Left ventricle myocardium inferior (tissue), 1 donor: ENCODE results near the gene SKIC8. TPM values are rescaled to one million over a fixed set of nuclear protein-coding genes. Genes with fewer than 3 reads are reported as not detected.

Experiments used
- DNase-seq: peaks from one replicate; pipeline ENCODE4 v3.0.0-alpha.2; 2020
- H3K27ac ChIP-seq: fragments of 200-600 bp; replicated peaks from 2 replicates; pipeline ENCODE4 v1.8.0; 2021
- H3K27me3 ChIP-seq: fragments of 200-600 bp; 2 replicates; pipeline ENCODE4 v1.8.0; 2021; ENCODE audit warnings: low read depth
- H3K36me3 ChIP-seq: fragments of 200-600 bp; 2 replicates; pipeline ENCODE4 v1.8.0; 2021
- H3K4me1 ChIP-seq: fragments of 200-600 bp; 2 replicates; pipeline ENCODE4 v1.8.0; 2021
- H3K4me3 ChIP-seq: fragments of 200-600 bp; 2 replicates; pipeline ENCODE4 v1.8.0; 2021; ENCODE audit warnings: mild to moderate bottlenecking, moderate library complexity
- H3K9me3 ChIP-seq: fragments of 200-600 bp; replicated peaks from 2 replicates; pipeline ENCODE4 v1.8.0; 2021
- intact Hi-C: fragments of 100-400 bp; cut with micrococcal nuclease; formaldehyde crosslinking; loops from one replicate; pipeline ENCODE4 v1.11.0; 2022
- total RNA-seq: library from RNA; stranded (reverse); fragmentation: NEBNext Ultra II Directional; extraction: Animal tissue kit (Norgen Biotek cat#: 25700); gene quantifications from one replicate; pipeline ENCODE4 v1.2.1, GENCODE V29; 2021
- TF ChIP-seq, protein P1 (sequence below): fragments of 200-600 bp; IDR thresholded peaks from 2 replicates; pipeline ENCODE4 v1.8.0; 2021; ENCODE audit warnings: antibody characterized with exemption, mild to moderate bottlenecking, borderline replicate concordance
- donor health status: DM: no; HTN: yes; CAD: no; lungs with severe emphysema.

The SKIC8 gene
- total RNA-seq, 1 donor from 2014 or later = 24.6 TPM

DNA sequence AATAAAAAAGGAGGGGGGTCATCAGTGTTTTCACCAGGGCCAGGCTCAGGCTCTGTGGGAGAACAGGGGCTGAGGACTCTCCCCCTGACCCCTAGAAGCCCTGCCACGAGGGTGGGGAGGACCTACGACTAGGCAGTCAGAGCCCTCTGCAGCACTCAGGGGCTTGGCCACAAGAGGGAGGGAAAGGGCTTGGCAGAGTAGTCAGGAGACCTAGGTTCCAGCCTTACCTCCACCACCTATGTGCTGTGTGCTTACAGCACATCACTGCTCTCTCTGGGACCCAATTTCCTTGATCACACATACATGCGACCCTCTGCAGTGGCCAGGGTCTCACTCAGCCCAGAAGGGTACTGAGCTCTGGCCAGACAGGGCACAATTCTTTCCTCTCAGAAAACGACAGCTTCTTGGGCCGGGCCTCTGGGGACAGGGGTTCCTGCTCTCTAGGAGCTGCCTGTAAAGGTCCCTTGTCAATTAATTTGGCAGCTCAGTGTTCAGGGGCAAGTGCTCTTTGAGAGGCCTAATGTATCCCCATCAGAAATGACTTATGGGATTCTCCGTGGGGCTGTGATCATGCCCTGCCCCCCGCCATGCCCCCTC, 16.4 kb upstream of the SKIC8 start:
- no peak overlapping the region for H3K4me3 ChIP-seq
- peaks cover 12% of the 10 kb centered on the region for H3K27me3 ChIP-seq
- TF ChIP-seq, protein P1, sequence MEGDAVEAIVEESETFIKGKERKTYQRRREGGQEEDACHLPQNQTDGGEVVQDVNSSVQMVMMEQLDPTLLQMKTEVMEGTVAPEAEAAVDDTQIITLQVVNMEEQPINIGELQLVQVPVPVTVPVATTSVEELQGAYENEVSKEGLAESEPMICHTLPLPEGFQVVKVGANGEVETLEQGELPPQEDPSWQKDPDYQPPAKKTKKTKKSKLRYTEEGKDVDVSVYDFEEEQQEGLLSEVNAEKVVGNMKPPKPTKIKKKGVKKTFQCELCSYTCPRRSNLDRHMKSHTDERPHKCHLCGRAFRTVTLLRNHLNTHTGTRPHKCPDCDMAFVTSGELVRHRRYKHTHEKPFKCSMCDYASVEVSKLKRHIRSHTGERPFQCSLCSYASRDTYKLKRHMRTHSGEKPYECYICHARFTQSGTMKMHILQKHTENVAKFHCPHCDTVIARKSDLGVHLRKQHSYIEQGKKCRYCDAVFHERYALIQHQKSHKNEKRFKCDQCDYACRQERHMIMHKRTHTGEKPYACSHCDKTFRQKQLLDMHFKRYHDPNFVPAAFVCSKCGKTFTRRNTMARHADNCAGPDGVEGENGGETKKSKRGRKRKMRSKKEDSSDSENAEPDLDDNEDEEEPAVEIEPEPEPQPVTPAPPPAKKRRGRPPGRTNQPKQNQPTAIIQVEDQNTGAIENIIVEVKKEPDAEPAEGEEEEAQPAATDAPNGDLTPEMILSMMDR = no peak
- H3K4me1 ChIP-seq = peaks cover 12% of the 10 kb centered on the region
- no peak for DNase-seq
- intact Hi-C loops = no loop called here
- no peak overlapping the region for H3K27ac ChIP-seq
- no peaks in the 10 kb centered on the region for H3K9me3 ChIP-seq
- no peaks in the 10 kb centered on the region for H3K36me3 ChIP-seq

DNA sequence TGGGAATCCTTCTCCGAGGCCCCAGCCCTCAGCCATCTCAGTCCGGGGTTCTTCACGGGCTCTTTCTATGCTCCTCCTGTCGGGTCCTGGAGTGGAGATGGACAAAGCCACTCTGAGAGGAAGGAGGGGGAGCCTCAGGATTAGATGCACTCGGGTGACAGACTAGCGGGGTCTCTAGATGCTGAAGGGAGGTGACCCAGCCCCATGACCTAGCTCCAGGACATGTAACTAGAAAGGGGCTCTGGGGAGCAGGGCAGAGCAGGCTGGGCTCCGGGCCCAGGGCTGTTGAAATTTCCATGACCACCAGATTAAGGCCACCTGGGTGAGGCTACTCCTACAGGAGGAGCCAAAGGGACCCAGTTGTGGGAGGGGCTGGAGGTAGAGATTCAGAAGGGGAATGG, 14.8 kb upstream of the SKIC8 start:
- Histone ChIP-seq H3K36me3 (no peaks in the 10 kb centered on the region), H3K9me3 (no peaks in the 10 kb centered on the region), H3K27me3 (peaks cover 18% of the 10 kb centered on the region), H3K4me3 (no peak overlapping the region), H3K27ac (no peak overlapping the region), H3K4me1 (peaks cover 12% of the 10 kb centered on the region)
- TF ChIP-seq, protein P1 = no peak
- intact Hi-C loops = no loop called here
- DNase-seq = no peak

DNA sequence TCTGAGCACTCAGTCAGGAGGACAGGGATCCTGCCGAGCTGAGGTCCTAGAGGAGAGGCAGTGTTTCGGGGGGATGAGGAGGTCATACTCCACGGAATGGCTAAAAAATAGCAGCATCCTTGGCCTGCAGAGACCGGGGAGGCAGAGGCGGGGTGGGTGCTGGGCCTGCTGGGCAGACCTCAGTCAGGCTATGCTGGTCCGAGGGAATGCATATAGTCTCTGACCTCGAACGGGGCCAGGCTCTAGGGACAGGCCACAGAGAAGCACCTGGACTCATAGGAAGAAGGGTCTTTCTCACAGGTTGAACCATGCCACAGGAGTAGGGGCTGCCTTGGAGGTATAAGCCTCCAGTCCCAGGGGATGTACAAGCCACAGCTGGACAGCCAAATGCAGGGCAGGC, 14.0 kb upstream of the SKIC8 start:
- no peak for DNase-seq
- peaks cover 23% of the 10 kb centered on the region for H3K27me3 ChIP-seq
- H3K4me1 ChIP-seq = peaks cover 12% of the 10 kb centered on the region
- H3K9me3 ChIP-seq = no peaks in the 10 kb centered on the region
- intact Hi-C loops = no loop called here
- no peak overlapping the region for H3K4me3 ChIP-seq
- TF ChIP-seq, protein P1 = no peak
- no peaks in the 10 kb centered on the region for H3K36me3 ChIP-seq
- no peak overlapping the region for H3K27ac ChIP-seq

DNA sequence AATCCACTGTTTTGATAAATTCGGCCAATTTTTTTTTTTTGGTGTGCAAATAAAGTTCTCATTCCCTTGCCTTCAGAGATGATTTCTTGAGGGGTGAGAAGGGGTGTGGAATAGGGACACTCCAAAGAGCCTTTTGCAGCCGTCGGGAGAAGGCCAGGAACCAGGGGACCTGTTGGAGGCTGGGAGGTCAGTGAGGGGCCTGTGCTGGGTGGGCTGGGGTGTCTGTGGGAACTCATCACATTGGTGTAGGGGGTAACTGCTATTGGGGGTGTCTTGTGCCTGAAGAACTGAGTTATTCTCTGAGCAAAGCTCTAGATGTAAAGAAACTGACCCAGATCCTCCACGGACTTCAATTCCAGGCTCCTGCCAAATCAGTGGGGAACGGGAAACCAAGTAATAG, 13.5 kb upstream of the SKIC8 start:
- Histone ChIP-seq H3K4me1 (peaks cover 12% of the 10 kb centered on the region), H3K27ac (no peak overlapping the region)

DNA sequence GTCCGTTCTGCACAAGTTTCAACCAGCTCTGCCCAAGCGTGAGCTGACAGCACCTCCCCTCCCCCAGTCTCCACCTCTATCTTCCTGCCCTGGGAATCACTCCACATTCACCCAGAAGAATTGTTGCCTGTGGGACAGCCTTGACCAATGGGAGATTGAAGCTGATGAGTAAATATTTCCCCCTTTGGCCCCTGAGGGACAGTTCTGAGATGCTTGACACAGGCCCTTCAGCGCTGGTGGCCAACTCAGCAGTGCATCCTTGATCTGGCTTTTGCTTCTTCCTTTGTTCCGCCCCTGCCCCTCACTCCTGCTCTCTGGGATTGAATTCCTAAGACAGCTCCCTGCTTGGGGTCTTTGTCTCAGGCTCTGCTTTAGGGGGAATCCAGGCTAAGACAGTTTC, 13.1 kb upstream of the SKIC8 start:
- Histone ChIP-seq H3K36me3 (no peaks in the 10 kb centered on the region), H3K27me3 (peaks cover 32% of the 10 kb centered on the region), H3K9me3 (no peaks in the 10 kb centered on the region), H3K27ac (no peak overlapping the region), H3K4me3 (no peak overlapping the region), H3K4me1 (peaks cover 12% of the 10 kb centered on the region)
- no peak for DNase-seq
- intact Hi-C loops = no loop called here
- TF ChIP-seq, protein P1 = no peak

More for the DNA sequence above, 13.5 kb upstream of the SKIC8 start:
- Histone ChIP-seq H3K9me3 (no peaks in the 10 kb centered on the region), H3K4me3 (no peak overlapping the region), H3K27me3 (peaks cover 28% of the 10 kb centered on the region), H3K36me3 (no peaks in the 10 kb centered on the region)
- TF ChIP-seq, protein P1 = no peak
- DNase-seq = no peak
- intact Hi-C loops = no loop called here
